NCI-H446 treated with DMSO at 0.1 percent for 48 hours (cell line): ENCODE data around the gene C11orf42.
"Not testable (repeated sequence)": the region's sequence is repeated elsewhere in the genome, so short reads cannot be mapped to it uniquely, and the experiment has no call there.

Experiments used
- DNase-seq: peaks from one replicate; lab custom pipeline; 2025; lab: John Stamatoyannopoulos, UW

C11orf42 gene

GRCh38 chr11:6223854-6224253 is 18.5 kb downstream of the C11orf42 start:
- no peak for DNase-seq

GRCh38 chr11:6224421-6224820 is 19.1 kb downstream of the C11orf42 start:
- DNase-seq = no peak

GRCh38 chr11:6225024-6225423 is 19.7 kb downstream of the C11orf42 start:
- DNase-seq = no peak

- DNase-seq = no peak
These were observed 20.5 kb downstream of the C11orf42 start for GRCh38 chr11:6225896-6226295.

- DNase-seq = no peak
These were observed 23.2 kb downstream of the C11orf42 start for GRCh38 chr11:6228520-6228919.

- DNase-seq = no peak
These were observed 24.6 kb downstream of the C11orf42 start for GRCh38 chr11:6229911-6230310.

- DNase-seq = no peak
These were observed 27.5 kb downstream of the C11orf42 start for GRCh38 chr11:6232899-6233298.

- DNase-seq = no peak
These were observed 28.6 kb downstream of the C11orf42 start for GRCh38 chr11:6233984-6234386.

GRCh38 chr11:6234387-6235107 is 29.2 kb downstream of the C11orf42 start, which contains the start of gene FHIP1B:
TSS of gene FHIP1B (minus strand) at chr11:6234636. CDS start at chr11:6224516, 10,120 bp downstream.
- DNase-seq = peak; percentile 99

- no peak for DNase-seq
These were observed 31.9 kb downstream of the C11orf42 start for GRCh38 chr11:6237266-6237665.

- DNase-seq = no peak
These were observed 32.5 kb downstream of the C11orf42 start for GRCh38 chr11:6237761-6238302.

GRCh38 chr11:6238902-6239301 is 33.5 kb downstream of the C11orf42 start, which contains the start of gene CNGA4:
TSS of gene CNGA4 (plus strand) at chr11:6239089. CDS start at chr11:6239207, 118 bp downstream.
- DNase-seq = no peak

GRCh38 chr11:6240139-6240538 is 34.8 kb downstream of the C11orf42 start:
- DNase-seq = no peak

- DNase-seq = no peak
These were observed 35.4 kb downstream of the C11orf42 start for GRCh38 chr11:6240781-6241180.

- no peak for DNase-seq
These were observed 36.0 kb downstream of the C11orf42 start for GRCh38 chr11:6241316-6241715.

GRCh38 chr11:6245536-6245935 is 40.2 kb downstream of the C11orf42 start:
- no peak for DNase-seq

GRCh38 chr11:6248248-6248647 is 42.9 kb downstream of the C11orf42 start:
- no peak for DNase-seq

- DNase-seq = not testable (repeated sequence)
These were observed 43.5 kb downstream of the C11orf42 start for GRCh38 chr11:6248897-6249296.

GRCh38 chr11:6249770-6250555 is 44.6 kb downstream of the C11orf42 start:
- DNase-seq = no peak

GRCh38 chr11:6251120-6251733 is 45.9 kb downstream of the C11orf42 start:
- DNase-seq = peak; percentile 12

- DNase-seq = no peak
These were observed 46.7 kb downstream of the C11orf42 start for GRCh38 chr11:6251990-6252473.

- DNase-seq = no peak
These were observed 47.8 kb downstream of the C11orf42 start for GRCh38 chr11:6253197-6253596.
